CD4-positive, alpha-beta T cell (primary cell): ENCODE measurements around the gene FOXL2NB. TPM values are rescaled to one million over a fixed set of nuclear protein-coding genes. Genes with fewer than 3 reads are reported as not detected.
"Not testable (repeated sequence)": the region's sequence is repeated elsewhere in the genome, so short reads cannot be mapped to it uniquely, and the experiment has no call there.

Experiments used
- ATAC-seq: fragments of 200-7000 bp; cut with Tn5 transposase; one replicate; pipeline ENCODE4 v1.10.0; 2022; ENCODE audit warnings: mild to moderate bottlenecking; ENCODE audit not compliant: poor library complexity
- CTCF ChIA-PET: fragments of 350-600 bp; sonication (Branson Sonifier 250); formaldehyde crosslinking; loops from one replicate; lab custom pipeline; 2021; ENCODE audit warnings: antibody characterized with exemption, inconsistent platforms; lab: Charles Lee
- POLR2A ChIA-PET: fragments of 350-600 bp; sonication (Branson Sonifier 250); formaldehyde crosslinking; loops from one replicate; lab custom pipeline; 2021; ENCODE audit warnings: antibody characterized with exemption, inconsistent platforms; lab: Charles Lee
- DNase-seq, 14 experiments: peaks; one replicate each; pipeline ENCODE4 v3.0.0-alpha.2; 2013 to 2020; ENCODE audit warnings: mixed read lengths in 2 of 14
- H3K27ac ChIP-seq, 2 donors: one replicate each; pipeline versions ENCODE4 v1.5.1 to v1.7.0; 2013; ENCODE audit warnings: low read length in 2 of 2, low read depth in 1 of 2, mild to moderate bottlenecking in 1 of 2
- H3K27me3 ChIP-seq, 2 experiments: 1 replicate in 1 of 2; 2 replicates in 1 of 2; pipeline versions ENCODE4 v1.6.1 to v1.7.0; 2013; ENCODE audit warnings: low read length in 2 of 2, control low read depth in 1 of 2, mild to moderate bottlenecking in 1 of 2, moderate library complexity in 1 of 2; ENCODE audit not compliant: insufficient read depth in 2 of 2, control insufficient read depth in 1 of 2
- H3K36me3 ChIP-seq: one replicate; pipeline ENCODE4 v1.6.1; 2013; ENCODE audit warnings: low read length, control low read depth; ENCODE audit not compliant: insufficient read depth
- H3K4me1 ChIP-seq: one replicate; pipeline ENCODE4 v1.6.1; 2013; ENCODE audit warnings: low read length, control low read depth; ENCODE audit not compliant: insufficient read depth
- H3K4me3 ChIP-seq: one replicate; pipeline ENCODE4 v1.5.1; 2013; ENCODE audit warnings: mild to moderate bottlenecking, low read length, moderate library complexity
- H3K9me3 ChIP-seq, 2 experiments: 1 replicate in 1 of 2; 2 replicates in 1 of 2; pipeline versions ENCODE4 v1.6.1 to v1.7.0; 2013; ENCODE audit warnings: low read length in 2 of 2, mild to moderate bottlenecking in 2 of 2, control low read depth in 1 of 2, moderate library complexity in 1 of 2; ENCODE audit not compliant: control insufficient read depth in 1 of 2, insufficient read depth in 1 of 2
- H3K27ac Mint-ChIP-seq: one replicate; pipeline ENCODE4 v1.8.0; 2020; ENCODE audit warnings: mixed read lengths
- H3K27me3 Mint-ChIP-seq: one replicate; pipeline ENCODE4 v1.8.0; 2021; ENCODE audit warnings: mixed read lengths
- H3K36me3 Mint-ChIP-seq: one replicate; pipeline ENCODE4 v1.8.0; 2021; ENCODE audit warnings: low read depth, mixed read lengths
- H3K4me1 Mint-ChIP-seq: one replicate; pipeline ENCODE4 v1.8.0; 2021; ENCODE audit warnings: low read depth, mixed read lengths
- H3K4me3 Mint-ChIP-seq: one replicate; pipeline ENCODE4 v1.8.0; 2020; ENCODE audit warnings: mild to moderate bottlenecking, mixed read lengths
- H3K9me3 Mint-ChIP-seq: one replicate; pipeline ENCODE4 v1.8.0; 2020; ENCODE audit warnings: mixed read lengths
- CTCF ChIP-seq: fragments of 200-600 bp; IDR thresholded peaks from one replicate; pipeline ENCODE4 v1.8.0; 2022; ENCODE audit warnings: antibody characterized with exemption, mild to moderate bottlenecking
- intact Hi-C, 2 experiments: fragments of 100-400 bp; cut with DNase I in 1 of 2; cut with micrococcal nuclease in 1 of 2; formaldehyde crosslinking; loops; one replicate each; pipeline versions ENCODE4 v1.15.1 to v1.9.0; 2023 to 2025; cut with DNase I, micrococcal nuclease
- total RNA-seq, 174 experiments: library from RNA in 2 of 174; stranded (reverse) in 2 of 174; gene quantifications; one replicate each; pipeline ENCODE4 v1.2.3 and lab custom pipeline; 2021 to 2026

FOXL2NB gene
- total RNA-seq, 2 experiments from 2014 or later: not detected

DNA sequence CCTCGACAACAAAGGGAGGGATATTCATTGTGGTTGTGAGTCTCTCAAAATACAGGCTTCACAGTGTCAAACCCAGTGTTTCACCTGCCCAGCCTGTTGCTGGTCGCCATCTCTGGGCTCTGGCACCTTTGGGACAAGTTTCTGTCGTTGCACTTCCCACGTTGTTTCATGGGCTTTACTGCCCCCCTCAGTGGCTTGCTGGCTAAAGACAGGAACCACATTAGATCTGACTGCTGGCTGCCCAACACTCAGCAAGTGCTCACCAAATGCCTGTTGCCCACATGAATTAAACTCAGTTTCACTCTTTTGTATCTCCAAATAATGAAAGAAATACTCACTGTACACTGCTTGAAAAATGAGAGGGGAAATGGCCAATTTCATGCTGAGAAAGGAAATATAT, 27.7 kb upstream of the FOXL2NB start:
- intact Hi-C loops: loop anchor here (5.0 kb wide), 3 partner anchors 587 to 852 kb away; no protein-coding TSS in a partner anchor
- TF ChIP-seq CTCF: no peak
- Mint-ChIP-seq H3K9me3 (no peaks in the 10 kb centered on the region), H3K27ac (no peak overlapping the region), H3K4me3 (no peak overlapping the region), H3K36me3 (no peaks in the 10 kb centered on the region), H3K4me1 (no peaks in the 10 kb centered on the region), H3K27me3 (peaks cover 14% of the 10 kb centered on the region)
- DNase-seq (no peak), ATAC-seq (no peak)
- H3K36me3 ChIP-seq: no peaks in the 10 kb centered on the region
- no peak overlapping the region for H3K4me3 ChIP-seq
- ChIA-PET POLR2A (no interaction called here), CTCF (interaction anchor here (0.6 to 2.2 kb wide), 3 partner anchors 17 to 220 kb away, joined by 3 to 5 read pairs (median 4); no protein-coding TSS in a partner anchor)
- H3K27me3 ChIP-seq: peaks cover 0 to 4% of the 10 kb centered on the region in 2 experiments
- no peaks in the 10 kb centered on the region for H3K9me3 ChIP-seq
- peaks cover 23% of the 10 kb centered on the region for H3K4me1 ChIP-seq
- no peak overlapping the region for H3K27ac ChIP-seq

- CTCF ChIA-PET: interaction anchor here (0.8 kb wide), 1 partner anchor 504 kb away, joined by 3 read pairs; no protein-coding TSS in a partner anchor
- H3K27ac Mint-ChIP-seq: no peak overlapping the region
- H3K4me3 Mint-ChIP-seq: no peak overlapping the region
- no peaks in the 10 kb centered on the region for H3K9me3 ChIP-seq
- H3K27ac ChIP-seq: no peak overlapping the region
- TF ChIP-seq CTCF: no peak
- no peaks in the 10 kb centered on the region for H3K4me1 Mint-ChIP-seq
- H3K36me3 ChIP-seq: no peaks in the 10 kb centered on the region
- no peak for ATAC-seq
- no peak overlapping the region for H3K4me3 ChIP-seq
- H3K27me3 Mint-ChIP-seq: peaks cover 14% of the 10 kb centered on the region
- intact Hi-C loops: loop anchor here (2.0 to 10.0 kb wide), 4 partner anchors 223 to 739 kb away; no protein-coding TSS in a partner anchor
- H3K27me3 ChIP-seq: peaks cover 0 to 4% of the 10 kb centered on the region in 2 experiments
- H3K9me3 Mint-ChIP-seq: no peaks in the 10 kb centered on the region
- H3K36me3 Mint-ChIP-seq: no peaks in the 10 kb centered on the region
- POLR2A ChIA-PET: interaction anchor here (1.8 kb wide), 1 partner anchor 327 kb away, joined by 4 read pairs; the partner anchor contains the start of gene CEP70
- peaks cover 5% of the 10 kb centered on the region for H3K4me1 ChIP-seq
- no peak for DNase-seq
Observed at GRCh38 chr3:138921316-138922292, 25.4 kb upstream of the FOXL2NB start.

GRCh38 chr3:138922400-138922799, 24.6 kb upstream of the FOXL2NB start:
- not testable (repeated sequence) for H3K36me3 ChIP-seq, H3K27me3 ChIP-seq, H3K4me3 Mint-ChIP-seq, H3K36me3 Mint-ChIP-seq, H3K4me3 ChIP-seq, ATAC-seq, H3K4me1 ChIP-seq, DNase-seq, H3K4me1 Mint-ChIP-seq, H3K9me3 Mint-ChIP-seq, H3K27ac ChIP-seq, H3K27ac Mint-ChIP-seq, H3K9me3 ChIP-seq
- intact Hi-C loops: loop anchor here (2.0 to 10.0 kb wide), 4 partner anchors 224 to 740 kb away; no protein-coding TSS in a partner anchor
- ChIA-PET POLR2A (interaction anchor here (1.1 kb wide), 1 partner anchor 14 kb away, joined by 3 read pairs; no protein-coding TSS in a partner anchor), CTCF (interaction anchor here (1.0 to 1.9 kb wide), 10 partner anchors 9 to 505 kb away, joined by 3 to 16 read pairs (median 6); no protein-coding TSS in a partner anchor)
- H3K27me3 Mint-ChIP-seq: peaks cover 14% of the 10 kb centered on the region
